Central memory CD4-positive, alpha-beta T cell (primary cell): Measurements from ENCODE around the gene PFDN5.
A peak's percentile ranks its signal among the peaks of the same experiment; 100 is the strongest.
"Not testable (repeated sequence)": the region's sequence is repeated elsewhere in the genome, so short reads cannot be mapped to it uniquely, and the experiment has no call there.

Experiments used
- DNase-seq: peaks from one replicate; pipeline ENCODE4 v3.0.0; 2022

The PFDN5 gene

DNA sequence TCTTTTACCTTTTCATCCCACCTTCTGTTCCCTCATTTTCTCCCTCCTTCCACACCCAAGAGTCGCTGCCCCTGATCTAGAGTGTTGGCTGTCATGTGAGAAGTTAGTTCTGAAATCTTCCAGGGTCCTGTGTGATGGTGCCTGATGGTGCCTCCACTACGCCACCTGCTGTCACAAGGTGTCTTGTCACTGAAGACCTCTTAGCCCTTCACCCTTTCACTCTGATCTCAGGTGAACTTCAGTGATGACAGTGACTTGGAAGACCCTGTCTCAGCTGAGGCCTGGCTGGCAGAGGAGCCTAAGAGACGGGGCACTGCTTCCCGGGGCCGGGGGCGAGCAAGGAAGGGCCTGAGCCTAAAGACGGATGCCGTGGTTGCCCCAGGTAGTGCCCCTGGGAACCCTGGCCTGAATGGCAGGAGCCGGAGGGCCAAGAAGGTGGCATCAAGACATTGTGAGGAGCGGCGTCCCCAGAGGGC lies 7.6 kb upstream of the PFDN5 start:
- peak; percentile 66 for DNase-seq

DNA sequence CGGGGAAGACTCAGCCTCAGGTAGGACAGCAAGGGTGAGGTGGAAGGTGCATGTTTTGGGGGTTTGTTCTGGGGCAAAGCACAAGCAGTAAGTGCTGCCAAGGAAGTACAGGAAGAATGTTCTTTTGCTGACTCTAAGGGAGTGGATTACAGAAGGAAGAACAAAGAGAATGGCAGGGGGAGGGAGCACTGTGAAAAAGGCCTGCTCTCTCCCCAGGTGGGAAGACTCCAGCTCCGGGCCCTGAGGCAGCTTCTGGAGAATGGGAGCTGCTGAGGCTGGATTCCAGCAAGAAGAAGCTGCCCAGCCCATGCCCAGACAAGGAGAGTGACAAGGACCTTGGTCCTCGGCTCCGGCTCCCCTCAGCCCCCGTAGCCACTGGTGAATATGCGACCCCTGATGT lies 7.0 kb upstream of the PFDN5 start:
- no peak for DNase-seq

DNA sequence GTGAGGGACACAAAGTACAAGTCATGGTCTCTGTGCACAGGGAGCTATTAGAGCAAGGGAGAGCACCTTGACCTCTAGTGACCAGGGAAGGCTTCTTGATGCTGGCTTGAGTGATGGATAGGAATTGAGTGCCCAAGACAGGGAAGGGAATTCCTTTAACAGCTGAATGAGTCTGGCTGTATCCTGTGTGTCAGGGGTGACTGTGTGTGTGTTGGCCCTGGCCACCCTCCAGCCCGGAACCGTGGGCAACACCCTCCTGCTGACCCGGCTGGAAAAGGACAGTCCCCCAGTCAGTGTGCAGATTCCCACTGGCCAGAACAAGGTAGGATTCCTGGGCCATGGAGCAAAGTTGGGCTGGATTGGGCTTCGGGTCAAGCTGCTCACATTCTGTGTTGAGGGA lies 5.5 kb upstream of the PFDN5 start:
- no peak for DNase-seq

DNA sequence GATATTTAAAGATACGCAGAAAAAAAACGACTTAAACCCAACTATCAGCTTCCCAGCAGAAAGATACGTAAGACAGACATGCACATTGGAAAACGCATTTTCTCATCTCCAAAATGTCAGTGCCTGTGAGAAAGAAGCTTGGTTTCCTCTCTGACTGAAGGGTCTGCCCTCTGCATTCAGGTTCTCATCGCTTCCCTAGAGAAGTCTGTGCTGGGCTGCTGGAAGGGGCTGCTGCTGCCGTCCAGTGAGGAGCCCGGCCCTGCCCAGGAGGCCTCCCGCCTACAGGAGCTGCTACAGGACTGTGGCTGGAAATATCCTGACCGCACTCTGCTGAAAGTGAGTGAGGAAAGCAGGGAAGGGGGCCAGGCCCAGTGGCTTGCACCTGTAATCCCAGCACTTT lies 4.7 kb upstream of the PFDN5 start:
- no peak for DNase-seq

DNA sequence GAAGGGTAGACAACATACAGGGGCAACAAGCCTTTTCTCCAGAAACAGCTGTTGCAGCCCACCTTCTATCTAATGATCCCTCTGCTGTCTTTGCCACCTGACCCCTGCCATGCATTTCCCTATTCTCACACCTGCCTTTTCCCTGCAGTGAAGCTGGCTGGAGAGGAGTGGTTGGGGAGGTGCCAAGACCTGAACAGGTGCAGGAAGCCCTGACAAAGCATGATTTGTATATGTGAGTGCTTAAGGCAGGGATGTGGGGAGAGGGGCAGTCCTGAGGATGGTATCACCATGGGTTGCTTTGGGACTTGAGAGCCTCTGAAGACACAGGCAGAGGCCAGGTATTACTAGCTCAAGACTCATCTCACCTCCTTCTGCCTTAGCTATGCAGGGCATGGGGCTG lies 2.9 kb upstream of the PFDN5 start:
- no peak for DNase-seq

DNA sequence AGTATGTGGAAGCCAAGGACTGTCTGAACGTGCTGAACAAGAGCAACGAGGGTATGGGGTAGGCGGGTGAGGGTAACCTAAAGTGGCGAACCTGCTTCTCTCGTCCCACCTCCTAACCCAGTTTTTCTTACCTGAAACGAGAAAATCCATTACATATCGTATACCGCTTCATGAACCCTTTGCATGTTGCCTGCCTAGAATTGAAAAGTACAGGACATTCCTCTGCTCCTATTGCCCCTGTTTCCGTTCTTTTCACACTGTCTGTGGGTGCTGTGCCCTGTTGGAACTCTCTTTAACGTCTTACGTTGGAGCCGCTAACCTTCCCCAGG lies 513 bp downstream of the PFDN5 start:
- DNase-seq: no peak

DNA sequence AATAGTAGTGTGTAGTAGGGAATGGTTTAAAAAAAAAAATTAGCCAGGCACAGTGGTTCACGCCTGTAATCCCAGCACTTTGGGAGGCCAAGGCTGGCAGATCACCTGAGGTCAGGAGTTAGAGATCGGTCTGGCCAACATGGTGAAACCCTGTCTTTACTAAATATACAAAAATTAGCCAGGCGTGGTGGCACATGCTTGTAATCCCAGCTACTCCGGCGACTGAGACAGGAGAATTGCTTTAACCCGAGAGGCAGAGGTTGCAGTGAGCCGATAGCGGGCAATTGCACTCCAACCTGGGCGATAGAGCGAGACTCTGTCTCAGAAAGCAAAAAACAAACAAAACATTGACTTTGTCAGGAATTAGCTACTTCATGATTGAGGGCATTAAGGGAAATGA lies 1.8 kb downstream of the PFDN5 start:
- not testable (repeated sequence) for DNase-seq

DNA sequence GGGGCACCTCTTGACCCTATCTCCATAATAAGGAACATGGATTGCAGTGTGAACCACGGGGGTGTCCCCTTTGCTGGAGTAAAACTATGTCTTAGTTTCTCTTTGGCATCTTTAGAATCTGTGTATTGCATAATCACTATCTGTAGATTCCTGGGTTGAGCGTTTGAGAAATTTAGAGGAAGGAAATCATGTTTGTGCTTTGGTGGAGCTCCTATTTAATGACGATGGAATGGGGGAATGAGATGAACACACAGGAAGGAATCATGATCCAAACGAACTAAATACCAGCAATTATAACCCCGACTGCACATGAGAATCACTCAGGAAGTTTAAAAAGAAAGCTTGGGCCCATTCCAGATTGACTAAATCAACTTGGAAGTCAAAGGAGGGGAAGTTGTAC lies 2.8 kb downstream of the PFDN5 start:
- DNase-seq: no peak

DNA sequence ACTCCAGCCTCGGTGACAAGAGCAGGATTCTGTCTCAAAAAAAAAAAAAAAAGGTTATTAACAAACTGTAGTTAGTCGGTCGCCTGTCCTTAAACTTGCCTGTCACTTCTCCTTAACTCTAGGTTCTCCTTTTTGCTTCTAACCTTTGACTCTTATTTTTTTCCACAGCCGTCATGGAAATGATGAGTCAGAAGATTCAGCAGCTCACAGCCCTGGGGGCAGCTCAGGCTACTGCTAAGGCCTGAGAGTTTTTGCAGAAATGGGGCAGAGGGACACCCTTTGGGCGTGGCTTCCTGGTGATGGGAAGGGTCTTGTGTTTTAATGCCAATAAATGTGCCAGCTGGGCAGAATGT lies 3.7 kb downstream of the PFDN5 start:
- DNase-seq: peak; percentile 21

DNA sequence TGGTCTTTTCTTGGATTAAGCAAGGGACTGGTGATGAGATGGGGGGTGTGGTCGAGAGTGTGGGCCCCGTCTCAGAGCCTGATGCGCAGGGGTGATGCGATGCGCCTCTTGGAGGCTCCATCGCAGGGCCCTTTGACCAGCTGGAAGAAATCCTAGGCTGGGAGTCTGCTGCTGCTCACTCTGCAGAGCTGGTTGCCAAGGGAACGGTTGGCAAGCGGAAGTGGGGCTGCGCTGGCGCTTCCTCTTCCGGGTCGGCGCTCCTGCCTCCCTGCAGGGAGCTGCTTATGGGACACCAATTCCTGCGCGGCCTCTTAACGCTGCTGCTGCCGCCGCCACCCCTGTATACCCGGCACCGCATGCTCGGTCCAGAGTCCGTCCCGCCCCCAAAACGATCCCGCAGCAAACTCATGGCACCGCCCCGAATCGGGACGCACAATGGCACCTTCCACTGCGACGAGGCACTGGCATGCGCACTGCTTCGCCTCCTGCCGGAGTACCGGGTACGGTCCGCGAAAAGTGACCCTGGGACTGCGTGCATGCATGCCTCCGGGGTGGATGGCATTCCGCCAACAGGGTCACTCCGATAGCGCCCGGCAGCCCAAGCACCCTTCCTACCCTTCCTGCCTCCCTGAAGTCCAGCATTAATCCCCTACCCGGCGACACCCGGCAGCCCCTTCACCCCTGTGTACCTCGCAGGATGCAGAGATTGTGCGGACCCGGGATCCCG lies 4.3 kb downstream of the PFDN5 start, which contains the start of gene MYG1:
Gene MYG1, plus strand, starts transcription at position 242 of the 727 bp plus-strand sequence. Its CDS starts 43 bp downstream, at position 285.
- DNase-seq: peak; percentile 83

DNA sequence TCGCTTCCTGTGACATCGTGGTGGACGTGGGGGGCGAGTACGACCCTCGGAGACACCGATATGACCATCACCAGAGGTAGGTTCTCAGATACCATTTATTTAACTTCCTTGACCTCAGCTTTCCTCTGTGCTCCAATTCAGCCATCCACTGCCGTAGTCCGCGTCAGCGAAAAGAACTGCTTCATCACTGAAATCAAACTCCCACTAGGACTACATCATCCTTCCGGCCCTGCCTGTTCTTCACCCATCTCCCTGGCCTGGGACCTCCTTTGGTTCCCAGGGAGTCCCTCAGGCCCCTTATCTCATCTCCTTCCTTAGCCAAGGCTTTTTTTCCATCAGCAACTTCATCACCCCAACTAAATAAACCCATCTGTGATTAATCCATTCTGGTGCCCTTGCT lies 4.8 kb downstream of the PFDN5 start:
- no peak for DNase-seq

DNA sequence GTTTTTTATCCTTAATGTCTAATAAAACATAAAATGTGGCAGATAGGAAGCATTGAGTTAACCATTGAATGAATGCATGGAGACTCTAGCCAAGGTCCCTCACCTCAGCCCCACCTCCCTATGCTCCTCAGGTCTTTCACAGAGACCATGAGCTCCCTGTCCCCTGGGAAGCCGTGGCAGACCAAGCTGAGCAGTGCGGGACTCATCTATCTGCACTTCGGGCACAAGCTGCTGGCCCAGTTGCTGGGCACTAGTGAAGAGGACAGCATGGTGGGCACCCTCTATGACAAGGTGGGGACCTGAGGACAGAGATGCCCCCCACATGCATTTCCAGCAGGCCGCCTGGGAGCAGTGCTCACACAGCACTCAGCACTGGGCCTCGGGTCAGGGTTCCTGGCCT lies 7.6 kb downstream of the PFDN5 start:
- DNase-seq: no peak

DNA sequence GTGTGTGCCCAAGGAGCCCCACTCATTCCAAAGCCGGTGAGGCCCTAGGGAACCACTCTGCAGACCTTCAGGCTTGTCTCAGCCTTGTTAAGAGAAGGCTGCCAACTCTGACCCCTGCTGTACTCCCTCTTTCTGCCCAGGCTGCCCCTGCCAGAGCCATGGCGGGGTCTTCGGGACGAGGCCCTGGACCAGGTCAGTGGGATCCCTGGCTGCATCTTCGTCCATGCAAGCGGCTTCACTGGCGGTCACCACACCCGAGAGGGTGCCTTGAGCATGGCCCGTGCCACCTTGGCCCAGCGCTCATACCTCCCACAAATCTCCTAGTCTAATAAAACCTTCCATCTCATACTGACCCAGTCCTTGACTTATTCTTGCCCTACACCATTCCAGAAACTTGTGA lies 11.5 kb downstream of the PFDN5 start:
- no peak for DNase-seq

DNA sequence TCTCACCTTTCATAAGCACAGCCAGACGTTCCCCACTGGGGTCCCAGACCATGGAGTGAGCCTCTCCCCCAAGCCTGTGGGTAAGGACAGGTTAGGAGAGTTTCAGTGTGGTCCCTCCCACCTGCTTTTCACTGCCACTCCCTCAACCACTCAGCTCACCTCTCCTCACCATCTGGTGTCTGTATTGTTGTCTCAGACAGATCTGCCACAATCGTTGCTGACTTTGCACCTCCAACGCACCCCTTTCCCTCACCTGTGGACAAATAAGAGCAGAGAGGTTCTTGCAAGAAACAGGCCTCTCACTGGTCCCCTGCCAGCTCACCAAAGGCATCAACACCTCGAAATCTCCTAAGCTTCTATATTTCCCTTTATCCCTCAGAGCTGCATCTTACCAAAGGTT lies 12.9 kb downstream of the PFDN5 start:
- no peak for DNase-seq

DNA sequence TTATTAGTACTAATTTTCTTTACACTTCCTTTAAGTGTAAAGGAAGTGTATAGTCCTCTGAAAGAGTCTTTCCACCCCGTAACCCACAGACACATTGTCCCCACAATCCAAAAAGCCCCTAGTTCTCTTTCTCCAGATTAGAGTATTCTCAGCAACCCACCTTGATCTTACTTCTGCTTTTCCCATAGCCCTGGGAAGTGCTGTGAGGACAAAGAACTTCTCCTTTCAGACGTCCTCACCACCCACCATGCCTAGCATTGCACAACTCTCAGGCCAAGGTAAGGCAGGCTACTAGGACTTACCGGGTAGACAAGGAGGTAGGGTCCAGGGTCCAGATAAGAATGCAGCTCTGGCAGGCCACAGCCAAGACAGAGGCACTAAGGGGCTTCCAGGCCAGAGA lies 18.7 kb downstream of the PFDN5 start:
- DNase-seq: no peak

DNA sequence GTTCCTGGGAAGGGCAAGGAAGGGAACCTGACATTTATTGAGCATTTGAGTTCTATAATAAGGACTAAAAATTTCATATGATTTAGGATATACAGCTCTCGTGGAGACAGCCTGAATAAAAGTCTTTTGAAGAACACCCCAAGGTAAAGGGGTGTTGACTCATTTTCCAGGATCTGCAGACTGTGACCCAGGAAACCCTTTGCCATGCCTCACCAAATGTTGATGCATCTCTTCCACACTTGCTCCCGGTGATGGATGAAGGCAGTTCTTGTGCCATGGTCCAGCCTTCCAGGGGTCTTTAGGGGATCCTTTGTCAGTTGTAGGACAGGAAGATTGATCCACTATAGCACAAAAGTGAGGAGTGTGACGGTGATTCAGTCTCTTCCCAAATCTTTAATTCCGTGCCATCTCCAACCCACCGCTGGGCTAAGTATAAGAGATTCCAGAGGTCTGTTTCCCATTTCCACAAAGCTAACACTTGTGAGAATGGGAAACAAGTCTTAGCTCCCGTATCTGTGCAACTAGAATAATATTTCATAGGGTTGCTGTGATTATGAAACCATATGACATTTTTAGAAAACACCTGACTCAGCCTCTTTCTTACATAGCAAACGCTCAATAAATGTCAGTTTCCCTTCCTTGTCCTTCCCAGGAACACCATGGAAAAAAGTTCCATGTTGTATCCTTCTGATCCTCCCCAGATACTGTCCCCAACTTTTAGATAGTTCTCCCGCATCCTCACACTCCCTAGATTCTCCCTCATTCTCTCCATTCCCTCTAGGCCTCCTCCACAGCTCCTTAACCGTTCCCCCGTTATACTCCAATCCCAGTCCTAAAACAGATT lies 25.2 kb downstream of the PFDN5 start:
- no peak for DNase-seq

DNA sequence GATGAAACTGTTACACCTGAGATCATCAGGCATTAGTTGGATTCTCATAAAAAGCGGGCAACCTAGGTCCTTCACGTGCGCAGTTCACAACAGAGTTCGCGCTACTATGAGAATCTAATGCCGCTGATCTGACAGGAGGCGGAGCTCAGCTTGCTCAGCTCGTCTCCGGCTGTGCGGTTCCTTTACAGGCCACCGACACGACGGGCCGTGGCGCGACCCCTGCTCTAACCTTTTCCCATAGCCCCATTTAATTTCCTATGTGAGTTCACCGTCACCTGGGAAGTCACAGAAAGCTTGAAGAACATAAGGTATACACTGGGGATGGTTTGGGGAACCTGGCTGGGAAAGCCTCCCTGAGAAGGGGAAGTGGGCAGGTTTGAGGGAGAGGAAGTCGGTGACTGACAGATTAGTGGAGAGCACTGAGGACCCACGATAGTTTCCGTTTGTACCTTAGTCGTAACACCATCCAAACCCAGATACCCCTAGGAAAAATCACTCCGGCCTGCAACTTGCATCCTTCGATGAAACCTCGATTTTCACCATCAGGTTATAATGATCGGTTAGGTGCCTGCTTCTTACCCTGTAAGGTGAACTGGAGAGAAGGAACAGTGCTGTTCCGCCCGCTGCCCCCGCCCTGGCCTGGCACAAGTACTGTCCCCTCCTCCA lies 28.9 kb downstream of the PFDN5 start:
- peak; percentile 64 for DNase-seq

DNA sequence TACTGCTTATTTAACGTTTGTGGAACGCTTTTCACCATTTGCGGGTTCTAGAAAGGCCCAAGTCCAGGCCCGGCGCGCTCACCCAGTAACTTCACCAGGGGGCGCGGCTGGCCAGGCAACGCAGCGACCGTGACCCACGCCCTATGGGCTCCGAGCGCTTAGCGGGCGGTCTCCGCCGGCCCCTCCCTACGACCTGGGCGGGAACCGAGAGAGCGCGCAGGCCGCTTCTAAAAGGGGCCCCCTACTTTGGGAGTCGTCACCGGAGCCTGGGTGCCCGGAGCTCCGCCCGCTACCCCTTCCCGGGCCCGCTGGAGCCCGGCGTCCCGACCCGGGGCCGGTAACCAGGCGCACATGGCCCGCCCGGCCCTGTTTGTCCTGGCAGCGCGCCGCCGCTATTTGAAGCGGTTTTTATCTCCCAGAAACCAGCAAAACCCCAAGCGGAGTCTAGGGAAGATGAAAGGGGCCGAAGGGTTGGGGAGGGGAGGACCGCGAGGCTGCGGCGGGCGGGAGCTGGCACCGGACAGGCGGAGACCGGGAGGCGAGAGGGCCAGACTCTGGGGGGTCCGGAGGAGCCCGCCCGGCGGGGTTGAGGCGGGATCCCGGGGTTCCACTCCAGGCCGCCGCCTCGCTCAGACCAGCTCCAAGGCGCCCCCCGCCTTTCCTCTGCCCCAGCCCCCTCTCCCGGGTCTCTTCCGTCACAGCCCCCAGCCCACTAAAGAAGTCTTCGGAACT lies 29.6 kb downstream of the PFDN5 start:
- DNase-seq: peak; percentile 68

DNA sequence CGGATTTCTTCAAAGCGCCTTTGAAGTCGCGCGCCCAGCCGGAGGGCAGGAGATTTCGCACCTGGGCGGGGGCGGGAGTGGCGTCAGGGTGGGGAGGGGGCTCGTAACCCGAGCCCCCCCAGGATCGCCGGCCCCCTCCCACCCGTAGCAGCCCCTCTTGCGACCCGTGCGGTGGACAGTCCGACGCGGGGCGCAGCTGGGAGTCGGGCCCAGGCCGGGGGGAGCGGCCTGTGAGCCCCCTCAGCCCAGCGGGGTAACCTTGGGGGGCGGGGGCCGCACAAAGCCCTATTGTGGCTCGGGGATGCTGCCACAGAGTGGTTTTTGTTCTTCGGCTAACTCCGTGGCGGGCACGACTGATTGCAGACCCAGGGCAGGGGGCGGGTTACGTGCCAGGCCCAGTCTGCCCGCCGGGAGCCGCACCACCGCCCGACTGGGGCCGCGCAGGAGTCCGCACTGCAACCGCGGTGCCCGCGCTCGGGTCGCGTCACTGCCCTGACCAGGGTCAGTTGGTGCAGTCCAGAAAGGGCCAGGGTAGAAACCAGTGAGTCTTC lies 30.2 kb downstream of the PFDN5 start:
- peak; percentile 7 for DNase-seq

DNA sequence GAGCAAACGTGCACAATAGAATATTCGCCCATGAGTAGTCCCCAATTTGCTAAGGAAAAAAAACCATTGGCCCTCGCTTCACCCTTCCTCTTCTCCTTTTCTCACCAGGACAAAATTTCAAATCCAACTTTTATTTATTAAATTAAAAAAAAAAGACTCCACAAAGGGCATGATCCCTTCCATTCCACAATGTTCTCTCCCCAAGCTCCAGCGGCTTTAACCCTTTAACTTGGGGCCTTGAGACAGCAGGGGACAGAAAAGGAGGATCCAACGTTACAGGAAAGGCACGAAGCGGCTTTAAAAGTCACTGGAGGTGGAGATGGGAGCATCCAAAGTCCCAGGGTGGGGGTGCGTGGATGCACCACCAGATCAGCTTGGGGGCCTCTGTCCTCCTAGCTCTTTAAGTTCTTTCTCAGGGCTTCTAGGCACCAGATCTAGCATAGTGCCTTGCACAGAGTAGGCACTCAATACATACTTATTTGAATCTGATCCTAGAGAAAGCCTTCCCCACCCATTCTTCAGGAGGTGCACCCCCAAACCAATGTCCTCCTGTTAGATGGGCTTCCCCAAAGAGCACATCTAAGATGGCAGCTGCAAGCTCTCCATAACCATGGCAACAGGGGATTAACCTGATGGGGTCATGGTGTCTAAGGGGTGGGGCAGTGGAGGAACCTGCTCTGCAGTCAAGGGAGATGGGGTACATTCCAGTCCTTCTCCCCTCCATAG lies 31.3 kb downstream of the PFDN5 start:
- DNase-seq: no peak

DNA sequence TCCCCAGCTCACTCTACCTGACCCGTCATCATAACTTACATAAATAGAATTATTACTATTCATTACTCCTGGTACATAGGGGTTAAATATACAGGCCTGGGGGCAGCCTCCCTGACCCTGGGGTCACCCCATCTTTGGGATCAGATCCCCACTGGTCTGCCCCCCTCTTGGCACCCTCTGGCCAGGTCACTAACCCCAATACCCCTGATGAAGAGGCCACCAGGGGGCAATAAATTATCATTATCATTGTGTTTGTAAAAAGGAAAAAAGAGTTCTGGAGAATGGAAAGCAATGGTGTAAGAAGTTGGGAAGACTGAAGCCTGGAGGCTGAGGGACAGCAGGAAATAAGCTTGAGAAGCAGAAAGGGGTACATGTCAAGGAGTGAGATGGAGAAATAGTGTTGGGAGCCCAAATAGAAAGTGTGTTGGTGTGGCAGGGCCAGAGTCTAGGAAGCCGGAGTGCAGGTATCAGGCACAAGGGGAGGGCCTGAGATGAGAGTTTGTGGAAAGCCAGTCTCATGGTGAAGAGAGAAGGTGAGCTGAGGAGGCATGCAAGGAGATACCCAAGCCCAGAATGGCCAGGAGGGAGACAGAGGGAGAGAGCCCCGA lies 32.2 kb downstream of the PFDN5 start:
- no peak for DNase-seq

DNA sequence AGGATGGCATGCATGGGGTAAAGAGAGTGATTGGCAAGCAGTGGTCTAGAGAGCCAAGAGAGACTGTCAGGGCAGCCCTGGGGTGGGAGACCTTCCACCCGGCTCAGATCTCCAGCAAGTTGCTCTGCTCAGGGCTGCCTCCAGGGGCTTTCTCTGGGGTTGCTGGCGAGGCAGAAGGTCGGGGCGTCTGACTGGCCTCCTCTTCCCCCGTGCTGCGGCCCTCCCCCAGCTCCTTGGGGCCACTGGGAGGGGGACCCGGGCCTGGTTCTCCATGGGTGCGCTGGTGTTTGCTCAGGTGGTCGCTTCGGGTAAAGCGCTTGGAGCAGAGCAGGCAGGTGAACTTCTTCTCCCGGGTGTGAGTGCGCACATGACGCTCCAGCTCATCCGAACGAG lies 32.7 kb downstream of the PFDN5 start:
- DNase-seq: no peak
